HepG2 (cell line): ENCODE measurements around the gene TLNRD1. TPM values are rescaled to one million over a fixed set of nuclear protein-coding genes. Genes with fewer than 3 reads are reported as not detected.

Source experiments
- ARID4A ChIP-seq: sonication (generic); formaldehyde crosslinking; IDR thresholded peaks from 2 replicates; pipeline ENCODE4 v1.5.0; 2020; ENCODE audit warnings: mild to moderate bottlenecking, missing genetic modification reagents, borderline replicate concordance
- ATF7-NPFF ChIP-seq: sonication (generic); formaldehyde crosslinking; IDR thresholded peaks from 2 replicates; pipeline ENCODE4 v1.8.1; 2023; ENCODE audit warnings: mild to moderate bottlenecking, low read depth, missing genetic modification reagents, moderate library complexity
- CSRNP1 ChIP-seq: sonication (generic); formaldehyde crosslinking; IDR thresholded peaks from 2 replicates; pipeline ENCODE4 v1.8.1; 2023; ENCODE audit warnings: mild to moderate bottlenecking, missing genetic modification reagents
- E2F1 ChIP-seq: sonication (generic); formaldehyde crosslinking; IDR thresholded peaks from 2 replicates; pipeline ENCODE4 v1.5.0; 2020; ENCODE audit warnings: missing genetic modification reagents
- HMG20B ChIP-seq: conservative IDR thresholded peaks from 2 replicates; pipeline ENCODE4 v1.6.1; 2016; ENCODE audit warnings: missing genetic modification reagents, missing compliant biosample characterization
- HMGXB4 ChIP-seq, 2 experiments: sonication (generic) in 1 of 2; formaldehyde crosslinking in 1 of 2; IDR thresholded peaks; 2 replicates each; pipeline versions ENCODE4 v1.4.0 to v1.6.1; 2018 to 2020; ENCODE audit warnings: missing genetic modification reagents in 2 of 2, borderline replicate concordance in 1 of 2, low read depth in 1 of 2, mild to moderate bottlenecking in 1 of 2, missing biosample characterization in 1 of 2
- KMT2A ChIP-seq: sonication (generic); formaldehyde crosslinking; IDR thresholded peaks from 2 replicates; pipeline ENCODE4 v1.4.0; 2020; ENCODE audit warnings: missing genetic modification reagents
- MYPOP ChIP-seq: sonication (generic); formaldehyde crosslinking; IDR thresholded peaks from 2 replicates; pipeline ENCODE4 v1.8.1; 2023; ENCODE audit warnings: mild to moderate bottlenecking, moderate library complexity, missing genetic modification reagents
- NFIC ChIP-seq: IDR thresholded peaks from 2 replicates; pipeline ENCODE4 v1.6.1; 2012; ENCODE audit warnings: mild to moderate bottlenecking, low read length, inconsistent platforms
- POLR2A ChIP-seq, 2 experiments: IDR thresholded peaks; 2 replicates each; pipeline ENCODE4 v1.6.1; 2011; ENCODE audit warnings: low read depth in 2 of 2, low read length in 2 of 2, mild to moderate bottlenecking in 1 of 2, moderate library complexity in 1 of 2; ENCODE audit not compliant: insufficient read depth in 1 of 2
- POLR2G ChIP-seq: fragments of 200-400 bp; formaldehyde crosslinking; IDR thresholded peaks from 2 replicates; pipeline ENCODE4 v1.6.1; 2018; ENCODE audit warnings: mild to moderate bottlenecking, low read depth, low read length, moderate library complexity
- RBM39 ChIP-seq: fragments of 200-400 bp; formaldehyde crosslinking; IDR thresholded peaks from one replicate; pipeline ENCODE4 v1.6.1; 2018; ENCODE audit warnings: antibody characterized with exemption, mild to moderate bottlenecking, low read depth, low read length; ENCODE audit not compliant: poor library complexity, severe bottlenecking
- SMAD3 ChIP-seq: sonication (generic); formaldehyde crosslinking; IDR thresholded peaks from 2 replicates; pipeline ENCODE4 v1.4.0; 2020; ENCODE audit warnings: missing genetic modification reagents
- SP4 ChIP-seq: sonication (generic); formaldehyde crosslinking; IDR thresholded peaks from 2 replicates; pipeline ENCODE4 v1.8.1; 2023; ENCODE audit warnings: mild to moderate bottlenecking, missing genetic modification reagents
- TMF1 ChIP-seq: sonication (generic); formaldehyde crosslinking; IDR thresholded peaks from 2 replicates; pipeline ENCODE4 v1.8.1; 2022; ENCODE audit warnings: low read depth, missing genetic modification reagents
- ZNF382 ChIP-seq: sonication (generic); formaldehyde crosslinking; IDR thresholded peaks from 2 replicates; pipeline ENCODE4 v1.5.0; 2020; ENCODE audit warnings: missing genetic modification reagents, mild to moderate bottlenecking, borderline replicate concordance
- ZNF432 ChIP-seq: sonication (generic); formaldehyde crosslinking; IDR thresholded peaks from 2 replicates; pipeline ENCODE4 v1.5.0; 2020; ENCODE audit warnings: missing genetic modification reagents, mild to moderate bottlenecking, borderline replicate concordance
- polyA plus RNA-seq, 8 experiments: library from polyadenylated mRNA; depleted of rRNA in 3 of 8; stranded (reverse) in 7 of 8; unstranded in 1 of 8; fragments of >200 nt; fragmentation: Illumina TruSeq in 4 of 8; extraction: Trizol in 4 of 8; gene quantifications; 2 replicates each; pipeline versions ENCODE4 v1.2.1 to v1.2.3, GENCODE V29; 2011 to 2016; ENCODE audit warnings: low read depth in 4 of 8, missing spikeins in 1 of 8, mixed read lengths in 1 of 8; ENCODE audit not compliant: insufficient read depth in 1 of 8
- total RNA-seq, 5 experiments: library from RNA; depleted of rRNA; stranded (reverse); fragments of >200 nt; fragmentation: Illumina TruSeq; extraction: Trizol; gene quantifications; 2 replicates each; pipeline ENCODE4 v1.2.3, GENCODE V29; 2016; ENCODE audit warnings: low read depth in 1 of 5

TLNRD1 gene
- total and polyA plus RNA-seq, 2 of the 13 experiments (the other 11 are each of a cell fraction or from before 2014, with no cell fraction given), result 3.4 to 5.3 TPM

- TF ChIP-seq ARID4A (CRISPR knock-in tag) (peak; percentile 93), CSRNP1 (CRISPR knock-in tag) (peak; percentile 67; the same call in 1 of the 2 replicates), SMAD3 (CRISPR knock-in tag) (no peak), MYPOP (peak; percentile 98), POLR2A (IDR thresholded peaks at IDR 0.05; ENCODE audit: insufficient read depth in 1 of 2, low read depth in 2 of 2, low read length in 2 of 2) (peak; percentile 96 to 99), RBM39 (peak; percentile 58), ATF7-NPFF (CRISPR knock-in tag) (peak; percentile 26; the same call in 1 of the 2 replicates), HMGXB4 (CRISPR knock-in tag; IDR thresholded peaks at IDR 0.05; ENCODE audit: borderline replicate concordance in 1 of 2, low read depth in 1 of 2) (peak; percentile 75 to 76), POLR2G (peak; percentile 91), HMG20B (CRISPR knock-in tag) (0 out of 2 replicates have a peak, but pooled peaks have one; percentile 29), NFIC (no peak), KMT2A (CRISPR knock-in tag) (peak; percentile 91), ZNF382 (CRISPR knock-in tag) (no peak), TMF1 (CRISPR knock-in tag) (no peak), SP4 (CRISPR knock-in tag) (peak; percentile 91), ZNF432 (no peak), E2F1 (CRISPR knock-in tag) (peak; percentile 76; the same call in 1 of the 2 replicates)
These were observed 10.9 kb upstream of the TLNRD1 start, which contains the start of gene MESD (continued) for GRCh38 chr15:80989518-80990478.
